Uterus (tissue), 2 donors: ENCODE data around the gene CAMK1G.

Experiments
- POLR2A ChIP-seq, 2 donors: fragments of 450-650 bp; IDR thresholded peaks; one replicate each; pipeline ENCODE4 v1.6.1; 2016; ENCODE audit warnings: antibody characterized with exemption in 2 of 2, mild to moderate bottlenecking in 1 of 2, moderate library complexity in 1 of 2
- TF ChIP-seq, protein P1 (sequence below), 4 experiments: fragments of 200-600 bp in 2 of 4; fragments of 450-650 bp in 2 of 4; sonication (generic) in 2 of 4; IDR thresholded peaks; one replicate each; pipeline ENCODE4 v1.5.1; 2016 to 2019; ENCODE audit warnings: antibody characterized with exemption in 4 of 4, mild to moderate bottlenecking in 2 of 4, moderate library complexity in 1 of 4

DNA sequence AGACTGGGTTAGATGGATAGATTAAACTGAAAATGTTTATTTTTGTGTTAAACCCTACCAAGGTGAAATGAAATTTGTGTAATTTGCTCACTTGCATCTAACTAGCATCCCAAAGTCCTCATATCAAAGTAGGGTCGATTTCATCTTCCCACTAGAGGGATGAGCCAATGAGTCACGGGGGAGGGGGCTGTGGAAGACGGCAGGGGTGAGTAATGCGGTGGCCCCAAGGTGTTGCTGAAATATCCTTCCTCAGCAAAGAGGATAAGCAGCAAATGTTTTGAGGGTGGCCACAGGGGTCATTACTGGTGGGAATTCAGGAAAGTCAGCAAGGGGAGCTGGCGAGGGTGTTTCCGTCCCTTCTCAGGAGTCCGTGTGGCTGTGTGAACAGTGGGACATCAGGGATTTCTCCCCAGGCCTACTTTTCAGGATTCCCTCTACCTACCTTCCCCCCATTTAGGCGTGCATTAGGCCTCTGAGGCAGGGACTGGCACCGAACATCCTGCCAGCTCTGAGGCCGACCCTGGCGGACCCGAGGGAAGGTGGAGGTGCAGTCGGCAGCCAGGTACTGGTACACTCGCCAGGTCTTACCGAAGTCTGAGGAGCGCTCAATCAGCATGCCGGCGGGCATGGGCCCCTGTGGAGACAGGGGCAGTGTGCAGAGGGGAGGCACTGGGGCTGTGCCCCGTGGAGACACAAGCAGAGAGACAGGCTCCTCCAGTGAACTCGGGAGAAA lies 50.7 kb downstream of the CAMK1G start:
- TF ChIP-seq, protein P1, sequence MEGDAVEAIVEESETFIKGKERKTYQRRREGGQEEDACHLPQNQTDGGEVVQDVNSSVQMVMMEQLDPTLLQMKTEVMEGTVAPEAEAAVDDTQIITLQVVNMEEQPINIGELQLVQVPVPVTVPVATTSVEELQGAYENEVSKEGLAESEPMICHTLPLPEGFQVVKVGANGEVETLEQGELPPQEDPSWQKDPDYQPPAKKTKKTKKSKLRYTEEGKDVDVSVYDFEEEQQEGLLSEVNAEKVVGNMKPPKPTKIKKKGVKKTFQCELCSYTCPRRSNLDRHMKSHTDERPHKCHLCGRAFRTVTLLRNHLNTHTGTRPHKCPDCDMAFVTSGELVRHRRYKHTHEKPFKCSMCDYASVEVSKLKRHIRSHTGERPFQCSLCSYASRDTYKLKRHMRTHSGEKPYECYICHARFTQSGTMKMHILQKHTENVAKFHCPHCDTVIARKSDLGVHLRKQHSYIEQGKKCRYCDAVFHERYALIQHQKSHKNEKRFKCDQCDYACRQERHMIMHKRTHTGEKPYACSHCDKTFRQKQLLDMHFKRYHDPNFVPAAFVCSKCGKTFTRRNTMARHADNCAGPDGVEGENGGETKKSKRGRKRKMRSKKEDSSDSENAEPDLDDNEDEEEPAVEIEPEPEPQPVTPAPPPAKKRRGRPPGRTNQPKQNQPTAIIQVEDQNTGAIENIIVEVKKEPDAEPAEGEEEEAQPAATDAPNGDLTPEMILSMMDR (IDR thresholded peaks at IDR 0.05): no peak
- no peak for TF ChIP-seq POLR2A (IDR thresholded peaks at IDR 0.05)
